ENCODE measurements around the gene RNF149. TPM values are rescaled to one million over a fixed set of nuclear protein-coding genes. Genes with fewer than 3 reads are reported as not detected.

RNF149 gene
- total and polyA plus RNA-seq, 2 donors (not counting 3 experiments of a cell fraction or from before 2014, with no cell fraction given), result 31.3 to 66.6 TPM

GRCh38 chr2:101305492-101306078, 2.9 kb downstream of the RNF149 start:
- FAIRE-seq (peak; percentile 93), DNase-seq (ENCODE audit: low read depth, low spot score) (peak; percentile 70)
- Histone ChIP-seq H3K27me3 (ENCODE audit: control insufficient read depth in 2 of 2, insufficient read depth in 2 of 2, low read length in 2 of 2) (no peaks in the 10 kb centered on the region), H3K4me1 (ENCODE audit: control insufficient read depth, extremely low read depth, insufficient read depth, low read length) (peaks cover 23% of the 10 kb centered on the region), H3K9ac (replicated peaks; ENCODE audit: extremely low read depth, insufficient read depth, low read length) (no peak overlapping the region), H3K36me3 (ENCODE audit: control insufficient read depth in 2 of 2, extremely low read depth in 1 of 2, insufficient read depth in 2 of 2, low read length in 2 of 2) (no peaks in the 10 kb centered on the region), H3K9me1 (replicated peaks; ENCODE audit: control insufficient read depth, extremely low read depth, insufficient read depth, low read length) (no peaks in the 10 kb centered on the region), H2AFZ (ENCODE audit: low read depth, low read length) (no peak overlapping the region), H3K79me2 (ENCODE audit: control insufficient read depth, insufficient read depth, low read length) (peaks cover 80% of the 10 kb centered on the region), H4K20me1 (replicated peaks; ENCODE audit: control insufficient read depth, extremely low read depth, insufficient read depth, low read length) (peaks cover 6% of the 10 kb centered on the region), H3K27ac (ENCODE audit: insufficient read depth, low read depth, low read length) (peak overlapping the region; percentile 83), H3K4me2 (ENCODE audit: insufficient read depth, low read length) (peak overlapping the region; percentile 94), H3K4me3 (replicated peaks in 1 of 3; ENCODE audit: insufficient read depth in 1 of 3, low read depth in 1 of 3, low read length in 3 of 3) (peak overlapping the region; percentile 0 to 84 (median 5)), H3K9me3 (replicated peaks; ENCODE audit: control insufficient read depth, insufficient read depth, low read length) (no peaks in the 10 kb centered on the region)
- TF ChIP-seq CTCF (IDR thresholded peaks at IDR 0.05; ENCODE audit: extremely low read depth in 1 of 2, insufficient read depth in 1 of 2, low read depth in 1 of 2, low read length in 2 of 2), result no peak
- peak; percentile 86 for TF ChIP-seq FOS (IDR thresholded peaks at IDR 0.05; ENCODE audit: borderline replicate concordance, insufficient read depth, low read length)
- no peak for TF ChIP-seq GATA2 (IDR thresholded peaks at IDR 0.05; ENCODE audit: insufficient read depth, insufficient read length, low read depth, low read length)
- TF ChIP-seq JUN (IDR thresholded peaks at IDR 0.05; ENCODE audit: borderline replicate concordance, insufficient read depth, insufficient read length, low read depth), result peak; percentile 63
- intact Hi-C loops (cut with micrococcal nuclease), result loop anchor here (1.0 to 2.0 kb wide), 2 partner anchors 8 to 53 kb away; partner anchors contain the start of gene CNOT11
- no TSS peak for BruUV-seq (replicated peaks)
- dilution Hi-C loops (cut with MboI; ENCODE audit: extremely low pct_ligation_motif_present, low sequenced_read_pairs), result no loop called here
- POLR2A ChIA-PET, result no interaction called here
- CTCF ChIA-PET, result interaction anchor here (1.3 to 2.9 kb wide), 2 partner anchors 37 to 81 kb away, joined by 3 to 17 read pairs; no protein-coding TSS in a partner anchor

Data from endothelial cell of umbilical vein (primary cell).